C4-2B (cell line): ENCODE data around the gene KCNQ4.

ENCODE experiments used
- H3K27ac ChIP-seq: fragments of 450-650 bp; 2 replicates; pipeline ENCODE4 v1.5.1; 2017
- CTCF ChIP-seq: fragments of 450-650 bp; conservative IDR thresholded peaks from 2 replicates; pipeline ENCODE4 v1.5.1; 2017; ENCODE audit warnings: mild to moderate bottlenecking
- ZFX ChIP-seq: fragments of 450-650 bp; IDR thresholded peaks from 2 replicates; pipeline ENCODE4 v1.6.1; 2017

Gene KCNQ4

GRCh38 chr1:40740997-40741736, 42.4 kb upstream of the KCNQ4 start:
- H3K27ac ChIP-seq = no peak overlapping the region
- TF ChIP-seq CTCF = no peak
- TF ChIP-seq ZFX = no peak

- H3K27ac ChIP-seq = no peak overlapping the region
- TF ChIP-seq CTCF = no peak
- no peak for TF ChIP-seq ZFX
These were observed 41.1 kb upstream of the KCNQ4 start for GRCh38 chr1:40742363-40743061.

GRCh38 chr1:40743452-40743851, 40.1 kb upstream of the KCNQ4 start:
- no peak for TF ChIP-seq CTCF
- TF ChIP-seq ZFX = no peak
- H3K27ac ChIP-seq = no peak overlapping the region

GRCh38 chr1:40743860-40744259, 39.7 kb upstream of the KCNQ4 start:
- no peak for TF ChIP-seq ZFX
- no peak for TF ChIP-seq CTCF
- no peak overlapping the region for H3K27ac ChIP-seq

GRCh38 chr1:40745176-40745575, 38.4 kb upstream of the KCNQ4 start:
- TF ChIP-seq CTCF (no peak), ZFX (no peak)
- no peak overlapping the region for H3K27ac ChIP-seq

GRCh38 chr1:40746344-40747090, 37.1 kb upstream of the KCNQ4 start:
- TF ChIP-seq ZFX (no peak), CTCF (no peak)
- H3K27ac ChIP-seq = no peak overlapping the region
